GM18909 (cell line): ENCODE results near the gene PSPC1.
"Not testable (repeated sequence)": the region's sequence is repeated elsewhere in the genome, so short reads cannot be mapped to it uniquely, and the experiment has no call there.

Experiments
- ATAC-seq: cut with Tn5 transposase; IDR thresholded peaks from one replicate; pipeline ENCODE4 v1.9.1; 2021; ENCODE audit warnings: mild to moderate bottlenecking; ENCODE audit not compliant: unreplicated experiment, poor library complexity

PSPC1 gene

GRCh38 chr13:19764237-19764636, 18.5 kb downstream of the PSPC1 start:
- ATAC-seq = no peak

GRCh38 chr13:19763618-19764017, 19.1 kb downstream of the PSPC1 start:
- no peak for ATAC-seq

- ATAC-seq = no peak
These were observed 23.1 kb downstream of the PSPC1 start for GRCh38 chr13:19759669-19760068.

- no peak for ATAC-seq
These were observed 40.1 kb downstream of the PSPC1 start for GRCh38 chr13:19742643-19743042.

GRCh38 chr13:19737844-19738557, 44.7 kb downstream of the PSPC1 start:
- ATAC-seq = no peak

GRCh38 chr13:19726611-19727010, 56.1 kb downstream of the PSPC1 start:
- ATAC-seq = no peak

GRCh38 chr13:19725320-19725719, 57.4 kb downstream of the PSPC1 start:
- ATAC-seq = no peak

GRCh38 chr13:19720039-19720438, 62.7 kb downstream of the PSPC1 start:
- ATAC-seq = no peak

- ATAC-seq = no peak
These were observed 69.4 kb downstream of the PSPC1 start for GRCh38 chr13:19713186-19713965.

- ATAC-seq = not testable (repeated sequence)
These were observed 73.0 kb downstream of the PSPC1 start for GRCh38 chr13:19709782-19710181.

- not testable (repeated sequence) for ATAC-seq
These were observed 73.7 kb downstream of the PSPC1 start for GRCh38 chr13:19709039-19709438.

GRCh38 chr13:19704256-19704655, 78.5 kb downstream of the PSPC1 start:
- ATAC-seq = not testable (repeated sequence)

- not testable (repeated sequence) for ATAC-seq
These were observed 81.1 kb downstream of the PSPC1 start for GRCh38 chr13:19701619-19702018.

GRCh38 chr13:19700963-19701362, 81.8 kb downstream of the PSPC1 start:
- ATAC-seq = not testable (repeated sequence)

GRCh38 chr13:19695829-19696228, 86.9 kb downstream of the PSPC1 start:
- no peak for ATAC-seq

- no peak for ATAC-seq
These were observed 87.3 kb downstream of the PSPC1 start for GRCh38 chr13:19695428-19695827.

- not testable (repeated sequence) for ATAC-seq
These were observed 91.3 kb downstream of the PSPC1 start for GRCh38 chr13:19691447-19691846.

GRCh38 chr13:19685437-19685836, 97.3 kb downstream of the PSPC1 start:
- no peak for ATAC-seq

- ATAC-seq = no peak
These were observed 97.7 kb downstream of the PSPC1 start for GRCh38 chr13:19685034-19685433.

- ATAC-seq = no peak
These were observed 101.2 kb downstream of the PSPC1 start for GRCh38 chr13:19681517-19681916.

GRCh38 chr13:19680751-19681150, 102.0 kb downstream of the PSPC1 start:
- ATAC-seq = no peak

GRCh38 chr13:19676168-19676567, 106.6 kb downstream of the PSPC1 start:
- ATAC-seq = no peak
